NT2/D1 (cell line): Measurements from ENCODE around the gene VTI1A.

Source experiments
- DNase-seq: peaks from one replicate; pipeline ENCODE4 v3.0.0-alpha.2; 2011; ENCODE audit warnings: low read depth, low spot score
- H3K27me3 ChIP-seq: 2 replicates; pipeline ENCODE4 v1.6.0; 2011; ENCODE audit warnings: mild to moderate bottlenecking; ENCODE audit not compliant: insufficient read length, insufficient read depth
- H3K36me3 ChIP-seq: 2 replicates; pipeline ENCODE4 v1.6.1; 2011; ENCODE audit warnings: mild to moderate bottlenecking, low read length, mixed read lengths; ENCODE audit not compliant: insufficient read depth, insufficient read length
- H3K4me1 ChIP-seq: 2 replicates; pipeline ENCODE4 v1.5.1; 2011; ENCODE audit not compliant: insufficient read depth, insufficient read length
- H3K4me3 ChIP-seq: 2 replicates; pipeline ENCODE4 v1.5.1; 2011; ENCODE audit warnings: low read depth; ENCODE audit not compliant: insufficient read length
- H3K9ac ChIP-seq: 2 replicates; pipeline ENCODE4 v1.6.0; 2011; ENCODE audit warnings: low read depth; ENCODE audit not compliant: insufficient read length
- H3K9me3 ChIP-seq: 2 replicates; pipeline ENCODE4 v1.5.1; 2011; ENCODE audit warnings: mild to moderate bottlenecking, low read length; ENCODE audit not compliant: insufficient read depth
- SUZ12 ChIP-seq: IDR thresholded peaks from 2 replicates; pipeline ENCODE4 v1.6.1; 2011; ENCODE audit not compliant: insufficient read length, insufficient read depth; ENCODE audit errors: extremely low read depth
- YY1 ChIP-seq: IDR thresholded peaks from 2 replicates; pipeline ENCODE4 v1.6.1; 2011; ENCODE audit not compliant: insufficient read length, insufficient read depth
- ZNF274 ChIP-seq: IDR thresholded peaks from 2 replicates; pipeline ENCODE4 v1.6.1; 2011; ENCODE audit warnings: mild to moderate bottlenecking, low read depth, low read length

The VTI1A gene

DNA sequence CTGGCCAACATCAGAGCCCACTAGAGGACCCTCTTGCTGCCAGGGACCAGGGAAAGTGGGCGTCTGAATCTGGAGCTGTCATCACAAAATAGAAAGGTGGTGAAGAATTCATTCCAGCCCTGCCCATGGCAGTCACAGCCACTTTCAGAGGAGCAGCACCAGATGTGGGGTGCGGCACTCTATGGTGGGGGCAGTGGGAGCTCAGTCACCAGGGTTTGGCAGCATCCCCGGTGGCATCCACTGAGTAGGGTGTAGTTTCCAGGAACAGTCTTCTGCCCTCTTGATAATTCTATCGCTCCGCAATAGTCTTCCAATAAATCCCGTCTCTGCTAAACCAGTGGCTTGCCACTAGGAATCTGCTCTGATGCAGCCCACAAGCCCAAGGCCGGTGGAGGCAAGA is 394.5 kb downstream of the VTI1A start:
- DNase-seq = no peak
- H3K9me3 ChIP-seq = peaks cover 7% of the 10 kb centered on the region; the same call in 1 of the 2 replicates
- H3K27me3 ChIP-seq = no peaks in the 10 kb centered on the region
- H3K9ac ChIP-seq = no peak overlapping the region
- no peak overlapping the region for H3K4me3 ChIP-seq
- H3K4me1 ChIP-seq = peaks cover 8% of the 10 kb centered on the region
- no peaks in the 10 kb centered on the region for H3K36me3 ChIP-seq
- TF ChIP-seq SUZ12 (no peak), ZNF274 (no peak), YY1 (no peak)

DNA sequence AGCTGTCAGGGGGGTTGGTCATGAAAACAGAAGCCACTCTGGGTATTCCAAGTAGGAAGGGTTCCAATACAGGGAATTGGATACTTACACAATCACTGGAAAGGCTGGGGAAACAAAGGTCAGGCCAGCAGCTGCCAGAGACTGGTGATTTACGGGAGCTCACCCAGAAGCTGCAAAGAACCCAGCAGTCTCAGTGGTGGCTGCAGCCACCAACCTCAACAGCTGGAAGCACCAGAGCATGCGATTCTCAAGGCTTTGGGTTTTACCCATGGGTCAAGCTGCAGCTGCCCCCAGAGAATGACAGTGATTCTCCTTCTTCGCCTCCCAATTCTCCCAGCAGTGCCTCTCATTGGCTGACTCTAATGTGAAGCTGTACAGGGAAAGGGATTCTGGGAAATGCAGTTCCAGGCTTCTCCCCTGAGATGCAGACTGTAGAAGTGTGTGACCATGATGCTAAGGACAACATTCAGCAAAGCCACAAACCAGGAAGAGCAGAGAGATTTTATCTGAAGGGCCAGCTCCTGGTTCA is 395.9 kb downstream of the VTI1A start:
- Histone ChIP-seq H3K27me3 (no peaks in the 10 kb centered on the region), H3K4me1 (peaks cover 4% of the 10 kb centered on the region), H3K36me3 (no peaks in the 10 kb centered on the region), H3K4me3 (no peak overlapping the region), H3K9me3 (peaks cover 20% of the 10 kb centered on the region), H3K9ac (no peak overlapping the region)
- no peak for DNase-seq
- TF ChIP-seq ZNF274 (no peak), SUZ12 (no peak), YY1 (no peak)

DNA sequence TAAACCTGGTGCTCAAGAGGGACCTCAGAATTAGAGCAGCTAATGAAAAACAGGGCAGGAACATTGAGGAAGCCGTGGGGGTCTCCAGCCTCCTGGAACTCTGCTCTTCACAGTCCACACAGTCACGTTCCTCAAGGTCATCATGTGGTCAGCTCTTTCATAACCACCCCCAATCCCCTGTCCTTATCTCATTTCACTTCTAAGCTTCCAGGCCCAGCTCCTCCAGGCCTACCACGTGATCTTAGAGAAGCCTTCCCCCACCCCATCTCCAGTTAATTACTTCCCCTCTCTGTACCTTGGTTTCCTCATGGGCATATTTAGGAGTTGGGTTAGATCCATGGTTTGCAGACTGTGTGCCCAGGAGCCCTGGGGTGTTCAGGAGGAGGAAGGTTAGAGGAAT is 396.6 kb downstream of the VTI1A start:
- Histone ChIP-seq H3K9me3 (peaks cover 28% of the 10 kb centered on the region), H3K27me3 (no peaks in the 10 kb centered on the region), H3K9ac (no peak overlapping the region), H3K4me1 (peaks cover 2% of the 10 kb centered on the region), H3K4me3 (no peak overlapping the region), H3K36me3 (no peaks in the 10 kb centered on the region)
- no peak for DNase-seq
- TF ChIP-seq YY1 = no peak
- TF ChIP-seq SUZ12 = no peak
- TF ChIP-seq ZNF274 = no peak

DNA sequence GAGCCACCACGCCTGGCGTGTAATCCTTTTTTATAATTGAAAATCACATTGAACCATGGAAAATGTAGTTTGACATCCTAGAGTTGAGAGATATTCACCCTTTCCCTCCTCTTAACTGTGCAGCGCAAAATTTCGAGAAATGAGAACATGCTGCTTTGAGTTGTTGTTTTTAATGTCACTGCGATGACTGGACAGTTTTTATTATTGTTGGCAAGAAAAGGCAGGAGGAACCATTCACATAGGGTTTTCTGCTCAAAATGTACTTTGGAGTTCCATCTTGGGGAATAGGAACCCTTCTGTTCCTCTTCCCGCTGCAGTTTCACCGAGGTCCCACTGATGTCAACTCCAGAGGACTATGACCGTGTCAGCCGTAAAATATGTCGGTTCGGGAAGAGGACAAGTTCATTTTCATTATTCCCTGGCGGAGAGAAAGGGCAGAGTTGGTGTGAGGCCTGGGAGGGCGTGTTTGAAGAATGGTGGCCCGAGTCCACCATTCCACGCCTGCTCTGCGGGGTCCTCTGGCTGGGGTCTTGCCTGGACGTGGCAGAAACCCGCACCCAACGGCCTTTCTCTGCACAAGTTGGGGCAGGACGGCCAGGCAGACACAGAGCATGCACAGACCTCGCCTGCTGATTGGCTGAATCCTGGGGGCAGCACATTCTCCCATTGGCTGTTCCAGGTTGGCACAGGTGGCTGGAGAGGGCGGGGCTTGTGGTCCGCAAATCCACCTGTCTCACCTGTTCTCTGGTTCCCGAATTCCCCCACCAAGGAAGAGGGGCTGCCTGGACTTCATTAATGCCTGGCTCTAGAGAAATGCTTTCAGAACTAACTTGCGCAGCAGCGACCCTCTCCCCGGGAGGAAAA is 397.9 kb downstream of the VTI1A start:
- Histone ChIP-seq H3K4me3 (no peak overlapping the region), H3K9ac (no peak overlapping the region), H3K27me3 (no peaks in the 10 kb centered on the region), H3K36me3 (no peaks in the 10 kb centered on the region), H3K4me1 (no peaks in the 10 kb centered on the region), H3K9me3 (peaks cover 30% of the 10 kb centered on the region)
- TF ChIP-seq ZNF274 (no peak), SUZ12 (no peak), YY1 (no peak)
- DNase-seq = no peak

DNA sequence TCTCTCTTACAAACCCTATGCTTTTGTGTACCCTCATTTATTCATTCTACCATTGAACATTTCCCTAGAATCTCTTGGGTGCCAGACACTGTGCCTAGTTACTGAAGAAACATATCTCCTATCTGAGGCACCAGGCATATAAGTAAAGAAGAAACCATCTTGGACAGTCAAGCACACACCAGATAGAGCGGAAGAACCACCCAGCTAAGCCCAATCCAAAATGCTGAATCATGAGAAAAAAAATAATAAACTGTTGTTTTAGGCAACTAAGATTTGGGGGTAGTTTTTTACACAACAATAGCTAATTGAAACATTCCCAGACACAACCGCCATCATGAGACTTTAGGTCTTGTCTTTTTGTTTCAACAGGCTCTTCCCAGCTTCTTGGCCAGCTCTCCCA is 400.8 kb downstream of the VTI1A start:
- DNase-seq = no peak
- no peak overlapping the region for H3K9ac ChIP-seq
- H3K4me1 ChIP-seq = no peaks in the 10 kb centered on the region
- TF ChIP-seq SUZ12 (no peak), ZNF274 (no peak), YY1 (no peak)
- H3K9me3 ChIP-seq = peaks cover 22% of the 10 kb centered on the region
- no peaks in the 10 kb centered on the region for H3K36me3 ChIP-seq
- no peaks in the 10 kb centered on the region for H3K27me3 ChIP-seq
- H3K4me3 ChIP-seq = no peak overlapping the region

DNA sequence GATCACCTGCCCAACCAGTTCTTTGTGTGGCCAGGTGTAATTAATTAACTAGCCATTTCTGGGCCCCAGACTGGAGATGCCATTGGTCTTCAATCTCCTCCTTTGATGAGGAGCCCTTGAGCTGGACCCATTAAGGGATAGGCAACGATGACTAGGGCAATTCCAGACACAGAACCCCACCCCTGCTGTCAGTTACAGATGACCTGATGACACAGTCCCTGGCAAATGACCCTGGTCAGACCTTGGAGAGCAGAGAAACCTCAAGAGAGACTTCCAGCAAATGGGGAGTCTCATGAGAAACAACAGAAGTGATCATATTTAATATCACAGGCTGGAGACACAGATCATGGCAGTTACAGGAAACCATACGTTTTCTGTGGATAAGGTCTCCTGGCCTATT is 401.2 kb downstream of the VTI1A start:
- TF ChIP-seq ZNF274 = no peak
- TF ChIP-seq YY1 = no peak
- no peak for TF ChIP-seq SUZ12
- Histone ChIP-seq H3K27me3 (no peaks in the 10 kb centered on the region), H3K4me1 (no peaks in the 10 kb centered on the region), H3K4me3 (no peak overlapping the region), H3K9ac (no peak overlapping the region), H3K36me3 (no peaks in the 10 kb centered on the region), H3K9me3 (peaks cover 22% of the 10 kb centered on the region)
- DNase-seq = no peak

DNA sequence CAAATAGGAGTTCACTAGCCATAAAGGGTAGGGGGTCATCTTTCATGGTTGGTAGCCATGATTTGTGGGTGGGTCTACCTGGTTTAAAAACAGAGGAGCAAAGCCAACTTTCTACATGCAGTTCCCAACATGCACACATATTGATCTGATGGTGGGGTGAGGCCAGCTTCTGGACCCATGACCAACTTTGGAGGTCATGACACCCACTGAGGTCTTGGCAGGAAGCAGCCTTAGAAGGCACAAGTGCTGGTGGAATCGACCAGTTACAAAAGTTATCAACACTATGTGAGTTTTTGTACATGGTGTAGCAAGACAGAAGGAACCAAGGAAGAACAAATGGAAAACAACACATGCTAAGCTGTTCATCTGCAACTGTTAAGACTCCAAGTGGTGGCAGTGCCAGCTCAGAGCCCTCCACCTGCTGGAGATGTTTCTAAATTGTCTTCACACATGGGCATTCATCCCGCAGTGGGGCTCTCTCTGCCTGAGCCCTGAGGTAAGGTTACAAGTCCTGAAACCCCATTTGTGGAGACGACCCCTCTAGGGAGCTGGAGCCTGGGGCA is 401.9 kb downstream of the VTI1A start:
- no peak for DNase-seq
- peaks cover 22% of the 10 kb centered on the region for H3K9me3 ChIP-seq

More for the DNA sequence above, 401.9 kb downstream of the VTI1A start:
- no peak overlapping the region for H3K4me3 ChIP-seq
- H3K4me1 ChIP-seq = no peaks in the 10 kb centered on the region
- no peaks in the 10 kb centered on the region for H3K36me3 ChIP-seq
- TF ChIP-seq YY1 = no peak
- TF ChIP-seq SUZ12 = no peak
- no peak for TF ChIP-seq ZNF274
- no peaks in the 10 kb centered on the region for H3K27me3 ChIP-seq
- H3K9ac ChIP-seq = no peak overlapping the region
